DLD1 (cell line): ENCODE data around the gene ZDHHC11B.
"Not testable (repeated sequence)": the region's sequence is repeated elsewhere in the genome, so short reads cannot be mapped to it uniquely, and the experiment has no call there.

Experiments
- in situ Hi-C: cut with HindIII; loops from 2 replicates; pipeline ENCODE4 v1.10.0; 2017; ENCODE audit warnings: low sequenced_read_pairs

ZDHHC11B gene

GRCh38 chr5:784428-785177 lies at the start of gene ZDHHC11B:
ZDHHC11B (minus strand) TSS chr5:784729; CDS start chr5:766919, 17,810 bp downstream.
- in situ Hi-C loops, result not testable (repeated sequence)

- in situ Hi-C loops, result not testable (repeated sequence)
Observed at GRCh38 chr5:834013-834412, 49.5 kb upstream of the ZDHHC11B start.

- in situ Hi-C loops, result not testable (repeated sequence)
Observed at GRCh38 chr5:828194-828593, 43.7 kb upstream of the ZDHHC11B start.

GRCh38 chr5:825544-825943 lies 41.0 kb upstream of the ZDHHC11B start:
- in situ Hi-C loops, result not testable (repeated sequence)

- in situ Hi-C loops, result no loop called here
Observed at GRCh38 chr5:821504-821903, 37.0 kb upstream of the ZDHHC11B start.

GRCh38 chr5:820245-820644 lies 35.7 kb upstream of the ZDHHC11B start:
- in situ Hi-C loops, result no loop called here

GRCh38 chr5:819078-819477 lies 34.5 kb upstream of the ZDHHC11B start:
- in situ Hi-C loops, result no loop called here

GRCh38 chr5:816176-816575 lies 31.6 kb upstream of the ZDHHC11B start:
- in situ Hi-C loops, result no loop called here

- in situ Hi-C loops, result no loop called here
Observed at GRCh38 chr5:815449-815848, 30.9 kb upstream of the ZDHHC11B start.

- in situ Hi-C loops, result not testable (repeated sequence)
Observed at GRCh38 chr5:813575-813974, 29.0 kb upstream of the ZDHHC11B start.

- in situ Hi-C loops, result not testable (repeated sequence)
Observed at GRCh38 chr5:811384-811783, 26.9 kb upstream of the ZDHHC11B start.

- in situ Hi-C loops, result not testable (repeated sequence)
Observed at GRCh38 chr5:807719-808514, 23.4 kb upstream of the ZDHHC11B start.

- in situ Hi-C loops, result no loop called here
Observed at GRCh38 chr5:801472-801871, 16.9 kb upstream of the ZDHHC11B start.

GRCh38 chr5:801055-801454 lies 16.5 kb upstream of the ZDHHC11B start:
- in situ Hi-C loops, result not testable (repeated sequence)

GRCh38 chr5:798505-799138 lies 14.1 kb upstream of the ZDHHC11B start:
- in situ Hi-C loops, result not testable (repeated sequence)

GRCh38 chr5:797986-798385 lies 13.5 kb upstream of the ZDHHC11B start:
- in situ Hi-C loops, result not testable (repeated sequence)

GRCh38 chr5:795873-796272 lies 11.3 kb upstream of the ZDHHC11B start:
- in situ Hi-C loops, result not testable (repeated sequence)

GRCh38 chr5:794948-795347 lies 10.4 kb upstream of the ZDHHC11B start:
- in situ Hi-C loops, result not testable (repeated sequence)

GRCh38 chr5:788703-789102 lies 4.2 kb upstream of the ZDHHC11B start:
- in situ Hi-C loops, result not testable (repeated sequence)

- in situ Hi-C loops, result not testable (repeated sequence)
Observed at GRCh38 chr5:787857-788233, 3.3 kb upstream of the ZDHHC11B start.

- in situ Hi-C loops, result not testable (repeated sequence)
Observed at GRCh38 chr5:787224-787856, 2.8 kb upstream of the ZDHHC11B start.
